Vagina (tissue), 2 donors: ENCODE data around the gene NCK1.

Source experiments
- POLR2A ChIP-seq, 2 donors: fragments of 450-650 bp; IDR thresholded peaks; one replicate each; pipeline ENCODE4 v1.6.1; 2017; ENCODE audit warnings: antibody characterized with exemption in 2 of 2, mild to moderate bottlenecking in 2 of 2, moderate library complexity in 2 of 2
- POLR2AphosphoS5 ChIP-seq, 2 donors: sonication (generic); formaldehyde crosslinking; IDR thresholded peaks; one replicate each; pipeline ENCODE4 v1.9.0; 2017; ENCODE audit warnings: antibody characterized with exemption in 2 of 2, mild to moderate bottlenecking in 2 of 2, low read depth in 1 of 2; ENCODE audit not compliant: insufficient read depth in 1 of 2
- TF ChIP-seq, protein P1 (sequence below), 3 experiments: fragments of 450-650 bp in 2 of 3; fragments of 200-600 bp in 1 of 3; sonication (generic) in 1 of 3; IDR thresholded peaks; one replicate each; pipeline ENCODE4 v1.5.1; 2017 to 2019; ENCODE audit warnings: antibody characterized with exemption in 3 of 3, mild to moderate bottlenecking in 2 of 3, moderate library complexity in 2 of 3

DNA sequence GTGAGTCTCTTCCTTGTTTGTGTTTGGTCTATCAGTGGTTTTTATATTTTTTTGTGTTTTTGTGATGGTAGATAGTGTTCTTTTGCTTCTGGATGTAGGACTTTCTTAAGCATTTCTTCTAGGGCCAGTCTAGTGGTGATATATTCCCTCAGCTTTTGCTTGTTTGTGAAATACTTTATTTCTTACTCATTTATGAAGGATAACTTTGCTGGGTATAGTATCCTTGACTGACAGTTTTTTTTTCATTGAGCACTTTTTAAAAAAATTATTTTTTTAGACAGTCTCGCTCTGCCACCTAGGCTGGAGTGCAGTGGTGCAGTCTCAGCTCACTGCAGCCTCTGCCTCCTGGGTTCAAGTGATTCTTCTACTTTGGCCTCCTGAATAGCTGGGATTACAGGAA lies 41.9 kb downstream of the NCK1 start:
- TF ChIP-seq, protein P1, sequence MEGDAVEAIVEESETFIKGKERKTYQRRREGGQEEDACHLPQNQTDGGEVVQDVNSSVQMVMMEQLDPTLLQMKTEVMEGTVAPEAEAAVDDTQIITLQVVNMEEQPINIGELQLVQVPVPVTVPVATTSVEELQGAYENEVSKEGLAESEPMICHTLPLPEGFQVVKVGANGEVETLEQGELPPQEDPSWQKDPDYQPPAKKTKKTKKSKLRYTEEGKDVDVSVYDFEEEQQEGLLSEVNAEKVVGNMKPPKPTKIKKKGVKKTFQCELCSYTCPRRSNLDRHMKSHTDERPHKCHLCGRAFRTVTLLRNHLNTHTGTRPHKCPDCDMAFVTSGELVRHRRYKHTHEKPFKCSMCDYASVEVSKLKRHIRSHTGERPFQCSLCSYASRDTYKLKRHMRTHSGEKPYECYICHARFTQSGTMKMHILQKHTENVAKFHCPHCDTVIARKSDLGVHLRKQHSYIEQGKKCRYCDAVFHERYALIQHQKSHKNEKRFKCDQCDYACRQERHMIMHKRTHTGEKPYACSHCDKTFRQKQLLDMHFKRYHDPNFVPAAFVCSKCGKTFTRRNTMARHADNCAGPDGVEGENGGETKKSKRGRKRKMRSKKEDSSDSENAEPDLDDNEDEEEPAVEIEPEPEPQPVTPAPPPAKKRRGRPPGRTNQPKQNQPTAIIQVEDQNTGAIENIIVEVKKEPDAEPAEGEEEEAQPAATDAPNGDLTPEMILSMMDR (IDR thresholded peaks at IDR 0.05) = no peak
- no peak for TF ChIP-seq POLR2A (IDR thresholded peaks at IDR 0.05)
- no peak for TF ChIP-seq POLR2AphosphoS5 (IDR thresholded peaks at IDR 0.05; ENCODE audit: insufficient read depth in 1 of 2, low read depth in 1 of 2)
